A549 (cell line): Measurements from ENCODE around the gene MMP25. TPM values are rescaled to one million over a fixed set of nuclear protein-coding genes. Genes with fewer than 3 reads are reported as not detected.

Source experiments
- BCL3 ChIP-seq: fragments of >200 bp; sonication (Bioruptor Twin); formaldehyde crosslinking; IDR thresholded peaks from 3 replicates; pipeline ENCODE4 v1.6.1; 2016
- CBX8 ChIP-seq: fragments of 200-600 bp; sonication (generic); IDR thresholded peaks from 2 replicates; pipeline ENCODE4 v1.6.1; 2016
- CEBPB ChIP-seq, 2 experiments: fragments of >200 bp in 1 of 2; sonication (Bioruptor Twin) in 1 of 2; formaldehyde crosslinking in 1 of 2; IDR thresholded peaks; 2 replicates each; pipeline ENCODE4 v1.6.1; 2012 to 2016
- CHD4 ChIP-seq: fragments of 200-600 bp; sonication (generic); IDR thresholded peaks from 2 replicates; pipeline ENCODE4 v1.6.1; 2016; ENCODE audit warnings: antibody characterized with exemption, mild to moderate bottlenecking, borderline replicate concordance
- FOSB ChIP-seq: fragments of 250-450 bp; sonication (Bioruptor Pico); IDR thresholded peaks from 2 replicates; pipeline ENCODE4 v1.5.0; 2020; ENCODE audit warnings: mild to moderate bottlenecking, moderate library complexity
- HES2 ChIP-seq: fragments of >200 bp; sonication (Bioruptor Twin); formaldehyde crosslinking; IDR thresholded peaks from 2 replicates; pipeline ENCODE4 v1.6.1; 2016
- HMGXB4 ChIP-seq: fragments of 250-450 bp; sonication (Bioruptor Pico); IDR thresholded peaks from 2 replicates; pipeline ENCODE4 v1.5.0; 2021; ENCODE audit warnings: mild to moderate bottlenecking, moderate library complexity, borderline replicate concordance
- HOXA7 ChIP-seq: fragments of 250-450 bp; sonication (Bioruptor Pico); IDR thresholded peaks from 2 replicates; pipeline ENCODE4 v1.5.0; 2020; ENCODE audit warnings: mild to moderate bottlenecking, moderate library complexity
- HOXB5 ChIP-seq: fragments of 250-450 bp; sonication (Bioruptor Pico); IDR thresholded peaks from 2 replicates; pipeline ENCODE4 v1.5.0; 2020; ENCODE audit warnings: mild to moderate bottlenecking, moderate library complexity
- JUN ChIP-seq, 2 experiments: fragments of >200 bp; sonication (Bioruptor Twin); formaldehyde crosslinking; IDR thresholded peaks; 2 replicates in 1 of 2; 3 replicates in 1 of 2; pipeline ENCODE4 v1.6.1; 2016 to 2017
- JUNB ChIP-seq: fragments of >200 bp; sonication (Bioruptor Twin); formaldehyde crosslinking; IDR thresholded peaks from 2 replicates; pipeline ENCODE4 v1.6.1; 2016
- KDM1A ChIP-seq: fragments of 200-600 bp; sonication (generic); IDR thresholded peaks from 2 replicates; pipeline ENCODE4 v1.6.1; 2016; ENCODE audit warnings: low read depth, mild to moderate bottlenecking
- KDM5A ChIP-seq: fragments of 200-600 bp; sonication (generic); IDR thresholded peaks from 2 replicates; pipeline ENCODE4 v1.6.1; 2016; ENCODE audit warnings: antibody characterized with exemption, mild to moderate bottlenecking
- MAZ ChIP-seq: fragments of 150-350 bp; IDR thresholded peaks from 2 replicates; pipeline ENCODE4 v1.6.1; 2014; ENCODE audit warnings: antibody characterized with exemption, low read depth, low read length, borderline replicate concordance
- NFE2L2 ChIP-seq: fragments of 150-350 bp; conservative IDR thresholded peaks from 2 replicates; pipeline ENCODE4 v1.6.1; 2014; ENCODE audit warnings: low read length
- NPAS2 ChIP-seq: fragments of 250-450 bp; sonication (Bioruptor Pico); IDR thresholded peaks from 2 replicates; pipeline ENCODE4 v1.8.0; 2022; ENCODE audit warnings: mild to moderate bottlenecking, moderate library complexity, borderline replicate concordance
- NR3C1 ChIP-seq: fragments of >200 bp; sonication (Bioruptor Twin); formaldehyde crosslinking; IDR thresholded peaks from 3 replicates; pipeline ENCODE4 v1.6.1; 2017
- PBX3 ChIP-seq: IDR thresholded peaks from 2 replicates; pipeline ENCODE4 v1.6.1; 2012
- POLR2A ChIP-seq: IDR thresholded peaks from 2 replicates; pipeline ENCODE4 v1.6.1; 2012; ENCODE audit warnings: mild to moderate bottlenecking, low read length
- RCOR1 ChIP-seq: fragments of 150-350 bp; IDR thresholded peaks from 2 replicates; pipeline ENCODE4 v1.6.1; 2014; ENCODE audit warnings: antibody characterized with exemption, low read length, low read depth
- REST ChIP-seq: fragments of 200-600 bp; sonication (generic); IDR thresholded peaks from 2 replicates; pipeline ENCODE4 v1.6.1; 2016; ENCODE audit warnings: antibody characterized with exemption, mild to moderate bottlenecking, moderate library complexity
- RNF2 ChIP-seq: fragments of 200-600 bp; sonication (generic); IDR thresholded peaks from 2 replicates; pipeline ENCODE4 v1.6.1; 2016; ENCODE audit warnings: low read depth, mild to moderate bottlenecking, antibody characterized with exemption, moderate library complexity, borderline replicate concordance
- TP53 ChIP-seq: fragments of 250-450 bp; sonication (Bioruptor Pico); IDR thresholded peaks from 2 replicates; pipeline ENCODE4 v1.5.0; 2021; ENCODE audit warnings: mild to moderate bottlenecking, moderate library complexity
- ZNF302 ChIP-seq: fragments of 250-450 bp; sonication (Bioruptor Pico); IDR thresholded peaks from 2 replicates; pipeline ENCODE4 v1.9.0; 2021; ENCODE audit warnings: inconsistent platforms, mild to moderate bottlenecking, moderate library complexity
- polyA plus RNA-seq, 4 experiments: library from polyadenylated mRNA; depleted of rRNA in 3 of 4; stranded (reverse); fragments of >200 nt; fragmentation: RNase III in 1 of 4; extraction: RNeasy Plus Mini Kit Qiagen cat#74134 plus additional on column Dnase treatment in 1 of 4; gene quantifications; 2 replicates in 3 of 4; 3 replicates in 1 of 4; pipeline ENCODE4 v1.2.3, GENCODE V29; 2011 to 2017

MMP25 gene
- polyA plus RNA-seq, 2 of the 4 experiments (the other 2 are of a cell fraction) = 0.04 to 0.31 TPM

GRCh38 chr16:3023669-3024478 lies 22.5 kb upstream of the MMP25 start, which contains the start of the genes HCFC1R1 and THOC6 (continued):
- TF ChIP-seq HMGXB4 (CRISPR knock-in tag) (peak; percentile 93), RCOR1 (0 out of 2 replicates have a peak, but pooled peaks have one; percentile 11), POLR2A (peak; percentile 69), FOSB (CRISPR knock-in tag) (peak; percentile 99), TP53 (CRISPR knock-in tag) (peak; percentile 99), NPAS2 (CRISPR knock-in tag) (no peak), KDM1A (no peak), JUN (IDR thresholded peaks at IDR 0.05) (peak in 1 of 2 experiments; percentile 96; a peak in 4 of 5 replicates), NR3C1 (no peak), BCL3 (peak; percentile 58; the same call in 2 of the 3 replicates), NFE2L2 (no peak), REST (0 out of 2 replicates have a peak, but pooled peaks have one; percentile 28), JUNB (no peak), HOXA7 (peak; percentile 99), HES2 (no peak), CHD4 (no peak), MAZ (no peak; the same call in 1 of the 2 replicates), HOXB5 (peak; percentile 86), CEBPB (IDR thresholded peaks at IDR 0.05) (no peak; a peak in 1 of 4 replicates), ZNF302 (CRISPR knock-in tag) (no peak), CBX8 (no peak), KDM5A (no peak), RNF2 (no peak), PBX3 (peak; percentile 58)
- TF ChIP-seq, all 56 proteins: peak for 25
